Stimulated activated naive CD8-positive, alpha-beta T cell treated with anti-CD3 and anti-CD28 coated beads, Interleukin-15, Interleukin-2, amounts not matched to agents 100 ng/mL and 50 ng/mL, for 24 hours (primary cell): ENCODE data around the gene WBP1L.
"Not testable (repeated sequence)": the region's sequence is repeated elsewhere in the genome, so short reads cannot be mapped to it uniquely, and the experiment has no call there.

Experiments
- H3K27ac Mint-ChIP-seq: one replicate; pipeline ENCODE4 v1.8.0; 2021; ENCODE audit warnings: mild to moderate bottlenecking, mixed read lengths
- H3K27me3 Mint-ChIP-seq: one replicate; pipeline ENCODE4 v1.8.0; 2021; ENCODE audit warnings: mixed read lengths
- H3K36me3 Mint-ChIP-seq: one replicate; pipeline ENCODE4 v1.8.0; 2021; ENCODE audit warnings: low read depth, mixed read lengths
- H3K4me1 Mint-ChIP-seq: one replicate; pipeline ENCODE4 v1.8.0; 2021; ENCODE audit warnings: low read depth, mixed read lengths
- H3K4me3 Mint-ChIP-seq: one replicate; pipeline ENCODE4 v1.8.0; 2021; ENCODE audit warnings: mild to moderate bottlenecking, mixed read lengths
- H3K9me3 Mint-ChIP-seq: one replicate; pipeline ENCODE4 v1.8.0; 2021; ENCODE audit warnings: mixed read lengths

WBP1L gene

DNA sequence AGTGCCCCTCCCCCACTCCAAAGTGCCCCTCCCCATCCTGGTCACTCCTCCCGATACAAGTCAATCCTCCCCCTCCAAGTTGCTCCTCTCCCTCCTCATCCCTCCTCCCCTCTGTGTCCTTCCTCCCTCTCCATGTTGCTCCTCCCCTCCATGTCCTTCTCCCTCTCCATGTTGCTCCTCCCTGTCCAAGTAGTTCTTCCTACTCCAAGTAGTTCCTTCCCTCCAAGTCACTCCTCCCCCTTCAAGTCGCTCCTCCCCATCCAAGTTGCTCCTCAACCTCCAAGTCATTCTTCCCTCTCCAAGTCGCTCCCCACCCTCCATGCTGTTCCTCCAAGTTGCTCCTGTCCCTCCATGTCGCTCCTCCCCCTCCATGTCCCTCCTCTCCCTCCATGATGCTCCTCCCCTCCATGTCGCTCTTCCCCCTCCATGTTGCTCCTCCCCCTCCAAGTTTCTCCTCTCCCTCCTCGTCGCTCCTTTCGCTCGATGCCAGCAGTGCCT, 8.6 kb upstream of the WBP1L start:
- Mint-ChIP-seq H3K36me3 (peaks cover 28% of the 10 kb centered on the region), H3K27me3 (no peaks in the 10 kb centered on the region), H3K4me1 (peaks cover 3% of the 10 kb centered on the region), H3K27ac (no peak overlapping the region), H3K9me3 (no peaks in the 10 kb centered on the region), H3K4me3 (no peak overlapping the region)

DNA sequence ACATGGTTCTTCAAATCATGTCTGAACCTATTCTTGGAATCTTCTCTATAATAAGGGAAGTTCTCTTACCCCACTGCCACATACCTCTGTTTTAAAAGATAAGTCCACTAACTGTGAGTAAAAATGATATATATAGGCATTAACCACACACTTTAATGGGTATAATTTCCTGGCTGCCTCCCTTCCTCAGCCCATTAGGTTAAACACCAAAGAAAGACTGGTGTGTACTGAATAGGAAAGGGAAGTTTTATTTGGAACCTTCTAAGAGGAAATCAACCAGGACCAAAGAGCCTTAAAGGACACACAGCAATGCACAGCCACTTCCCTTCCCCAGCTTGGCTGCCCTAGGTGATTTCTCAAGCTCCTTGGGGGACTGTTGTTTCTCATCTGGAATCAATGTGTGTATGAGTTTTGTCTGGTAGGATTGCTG, 5.0 kb upstream of the WBP1L start:
- peaks cover 6% of the 10 kb centered on the region for H3K9me3 Mint-ChIP-seq
- no peak overlapping the region for H3K4me3 Mint-ChIP-seq
- peak overlapping the region; percentile 16 for H3K27ac Mint-ChIP-seq
- H3K36me3 Mint-ChIP-seq, result peaks cover 9% of the 10 kb centered on the region
- H3K4me1 Mint-ChIP-seq, result peaks cover 11% of the 10 kb centered on the region
- no peaks in the 10 kb centered on the region for H3K27me3 Mint-ChIP-seq

GRCh38 chr10:102740229-102740628, 3.5 kb upstream of the WBP1L start:
- Mint-ChIP-seq H3K27ac (no peak overlapping the region), H3K27me3 (no peaks in the 10 kb centered on the region), H3K4me1 (peaks cover 23% of the 10 kb centered on the region), H3K36me3 (no peaks in the 10 kb centered on the region), H3K4me3 (no peak overlapping the region), H3K9me3 (peaks cover 6% of the 10 kb centered on the region)

DNA sequence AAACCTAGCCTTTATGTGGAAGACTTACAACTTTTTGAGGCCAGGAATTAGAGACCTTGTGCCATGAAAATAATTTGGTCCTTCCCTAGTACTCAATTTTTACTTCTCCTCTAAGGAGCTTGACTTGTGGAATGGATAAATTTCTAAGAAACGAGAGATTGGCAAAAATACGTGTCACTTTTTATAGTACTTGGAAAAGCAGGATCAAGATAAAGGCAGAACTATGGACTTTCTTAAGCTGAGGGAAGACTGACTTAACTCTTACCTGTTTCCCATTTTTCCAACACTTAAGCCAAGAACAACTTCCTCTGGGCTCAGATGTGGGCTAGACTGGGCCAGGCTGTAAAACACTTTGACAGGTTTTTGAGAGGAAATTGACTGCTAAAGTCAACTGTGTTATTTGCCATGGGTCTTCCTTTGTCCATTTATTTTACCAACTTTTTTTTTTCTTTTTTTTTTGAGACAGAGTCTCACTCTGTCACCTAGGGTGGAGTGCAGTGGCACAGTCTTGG, 2.0 kb upstream of the WBP1L start:
- Mint-ChIP-seq H3K36me3 (no peaks in the 10 kb centered on the region), H3K4me3 (no peak overlapping the region), H3K27ac (no peak overlapping the region), H3K27me3 (no peaks in the 10 kb centered on the region), H3K4me1 (peaks cover 39% of the 10 kb centered on the region), H3K9me3 (peaks cover 6% of the 10 kb centered on the region)

GRCh38 chr10:102742313-102742712, 1.4 kb upstream of the WBP1L start:
- H3K4me3 Mint-ChIP-seq, H3K27me3 Mint-ChIP-seq, H3K27ac Mint-ChIP-seq, H3K36me3 Mint-ChIP-seq, H3K9me3 Mint-ChIP-seq: not testable (repeated sequence)
- H3K4me1 Mint-ChIP-seq, result peaks cover 42% of the 10 kb centered on the region

DNA sequence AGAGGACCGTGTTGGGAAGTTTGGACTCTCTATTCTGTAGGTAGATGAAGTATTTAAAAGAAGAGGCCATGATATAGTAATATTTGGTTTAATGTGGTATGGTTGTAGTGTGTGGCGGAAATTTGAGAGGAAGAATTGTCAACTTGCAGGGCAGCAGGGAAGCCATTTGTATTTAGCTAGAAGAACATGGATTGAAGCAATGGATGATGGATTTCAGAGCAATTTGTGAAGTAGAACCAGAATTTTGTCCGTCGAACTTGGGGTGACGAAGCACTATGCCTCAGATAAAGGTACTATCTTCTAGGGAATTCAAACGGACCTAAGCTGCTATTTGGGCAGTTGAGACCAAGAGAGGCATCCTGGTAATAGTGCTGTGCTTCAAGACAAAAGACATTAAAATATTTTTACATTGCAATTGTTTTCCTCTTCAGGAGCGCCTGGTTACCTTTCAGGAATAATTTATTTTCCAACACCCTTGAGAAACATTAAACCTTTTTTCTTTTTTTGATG, 615 bp upstream of the WBP1L start:
- peaks cover under 1% of the 10 kb centered on the region for H3K36me3 Mint-ChIP-seq
- peak overlapping the region; percentile 80 for H3K27ac Mint-ChIP-seq
- peaks cover 43% of the 10 kb centered on the region for H3K4me1 Mint-ChIP-seq
- H3K9me3 Mint-ChIP-seq, result peaks cover 6% of the 10 kb centered on the region
- peak overlapping the region; percentile 99 for H3K4me3 Mint-ChIP-seq
- H3K27me3 Mint-ChIP-seq, result no peaks in the 10 kb centered on the region

GRCh38 chr10:102744374-102745051, 765 bp downstream of the WBP1L start:
- Mint-ChIP-seq H3K4me1 (peaks cover 51% of the 10 kb centered on the region), H3K27ac (peak overlapping the region; percentile 80), H3K36me3 (peaks cover 5% of the 10 kb centered on the region), H3K27me3 (no peaks in the 10 kb centered on the region), H3K9me3 (peaks cover 6% of the 10 kb centered on the region), H3K4me3 (peak overlapping the region; percentile 99)

DNA sequence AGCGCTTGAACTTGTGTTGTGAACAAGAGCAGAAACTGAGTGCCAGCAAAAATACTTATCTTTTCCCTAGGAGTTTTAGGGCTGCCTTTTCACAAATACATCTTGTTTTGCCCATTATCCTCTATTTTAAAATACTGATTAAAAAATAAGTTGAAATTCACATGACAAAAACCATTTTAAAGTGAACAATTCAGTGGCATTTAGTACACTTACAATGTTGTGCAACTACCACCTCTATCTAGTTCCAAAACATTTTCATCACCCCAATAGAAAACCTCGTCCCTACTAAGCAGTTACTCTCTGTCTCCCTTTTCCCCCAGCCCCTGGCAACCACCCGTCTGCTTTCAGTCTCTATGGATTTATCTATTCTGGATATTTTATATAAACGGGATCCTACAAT, 1.4 kb downstream of the WBP1L start:
- Mint-ChIP-seq H3K4me1 (peaks cover 51% of the 10 kb centered on the region), H3K36me3 (peaks cover 5% of the 10 kb centered on the region), H3K4me3 (peak overlapping the region; percentile 99), H3K27ac (peak overlapping the region; percentile 15), H3K9me3 (peaks cover 6% of the 10 kb centered on the region), H3K27me3 (no peaks in the 10 kb centered on the region)

DNA sequence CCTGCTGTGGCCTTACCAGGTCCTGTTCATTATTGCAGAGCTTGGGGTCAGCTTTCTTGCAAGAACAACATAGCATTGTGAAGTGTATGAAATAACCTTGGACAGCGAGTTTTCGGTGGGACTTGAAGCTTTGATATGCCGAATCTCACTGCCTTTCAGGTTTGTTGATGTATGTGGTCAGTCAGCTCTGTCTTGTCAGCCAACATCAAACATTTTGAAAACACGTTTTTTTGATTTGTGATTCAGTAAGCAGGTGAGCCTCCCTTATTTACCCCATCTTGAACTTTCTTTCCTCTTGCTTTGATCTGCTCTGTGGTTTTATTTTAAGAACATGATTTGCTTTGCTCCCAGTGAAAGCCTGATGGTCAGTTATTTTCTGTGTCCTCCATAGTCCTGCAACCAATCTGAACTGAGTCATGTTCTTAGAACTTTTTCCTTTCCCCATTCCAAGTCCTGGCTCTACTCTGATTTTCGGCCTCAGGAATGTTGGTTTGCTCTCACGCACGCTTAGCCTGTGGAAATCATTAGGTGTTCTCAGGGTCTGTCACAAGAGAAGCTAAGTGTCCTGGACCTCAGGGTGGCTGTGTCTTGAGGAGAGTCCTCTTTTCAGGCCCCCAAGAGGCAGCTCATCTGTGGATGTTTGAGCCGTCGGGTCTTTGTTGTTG, 8.7 kb downstream of the WBP1L start:
- Mint-ChIP-seq H3K27ac (no peak overlapping the region), H3K36me3 (peaks cover 8% of the 10 kb centered on the region), H3K9me3 (no peaks in the 10 kb centered on the region), H3K27me3 (no peaks in the 10 kb centered on the region), H3K4me1 (peaks cover 48% of the 10 kb centered on the region), H3K4me3 (no peak overlapping the region)

GRCh38 chr10:102752934-102753664, 9.4 kb downstream of the WBP1L start:
- no peak overlapping the region for H3K27ac Mint-ChIP-seq
- peaks cover 8% of the 10 kb centered on the region for H3K36me3 Mint-ChIP-seq
- peaks cover 51% of the 10 kb centered on the region for H3K4me1 Mint-ChIP-seq
- H3K9me3 Mint-ChIP-seq, result no peaks in the 10 kb centered on the region
- no peaks in the 10 kb centered on the region for H3K27me3 Mint-ChIP-seq
- H3K4me3 Mint-ChIP-seq, result no peak overlapping the region

GRCh38 chr10:102753718-102754117, 10.0 kb downstream of the WBP1L start:
- H3K9me3 Mint-ChIP-seq, result no peaks in the 10 kb centered on the region
- H3K27ac Mint-ChIP-seq, result no peak overlapping the region
- peaks cover 9% of the 10 kb centered on the region for H3K36me3 Mint-ChIP-seq
- no peak overlapping the region for H3K4me3 Mint-ChIP-seq
- H3K27me3 Mint-ChIP-seq, result no peaks in the 10 kb centered on the region
- H3K4me1 Mint-ChIP-seq, result peaks cover 51% of the 10 kb centered on the region

GRCh38 chr10:102757323-102757722, 13.6 kb downstream of the WBP1L start:
- H3K27me3 Mint-ChIP-seq, result no peaks in the 10 kb centered on the region
- H3K27ac Mint-ChIP-seq, result no peak overlapping the region
- peaks cover 39% of the 10 kb centered on the region for H3K4me1 Mint-ChIP-seq
- H3K36me3 Mint-ChIP-seq, result peaks cover 21% of the 10 kb centered on the region
- H3K4me3 Mint-ChIP-seq, result no peak overlapping the region
- no peaks in the 10 kb centered on the region for H3K9me3 Mint-ChIP-seq

- H3K27me3 Mint-ChIP-seq, result no peaks in the 10 kb centered on the region
- H3K4me1 Mint-ChIP-seq, result peaks cover 34% of the 10 kb centered on the region
- peaks cover 32% of the 10 kb centered on the region for H3K36me3 Mint-ChIP-seq
- H3K4me3 Mint-ChIP-seq, result no peak overlapping the region
- no peaks in the 10 kb centered on the region for H3K9me3 Mint-ChIP-seq
- peak overlapping the region; percentile 23 for H3K27ac Mint-ChIP-seq
These were observed 14.6 kb downstream of the WBP1L start for GRCh38 chr10:102758240-102758932.

- not testable (repeated sequence) for H3K27me3 Mint-ChIP-seq, H3K9me3 Mint-ChIP-seq, H3K4me3 Mint-ChIP-seq
- Mint-ChIP-seq H3K27ac (peak overlapping the region; percentile 23), H3K4me1 (peaks cover 31% of the 10 kb centered on the region), H3K36me3 (peaks cover 34% of the 10 kb centered on the region)
These were observed 15.2 kb downstream of the WBP1L start for GRCh38 chr10:102758933-102759262.
